Thyroid gland (tissue), 4 donors: Measurements from ENCODE around the gene MLLT1. TPM values are rescaled to one million over a fixed set of nuclear protein-coding genes. Genes with fewer than 3 reads are reported as not detected.

Experiments used
- DNase-seq, 2 donors: peaks; one replicate each; pipeline ENCODE4 v3.0.0-alpha.2; 2019
- H3K27ac ChIP-seq, 3 donors: fragments of 200-600 bp; sonication (generic); 1 replicate in 2 of 3; 2 replicates in 1 of 3; pipeline ENCODE4 v1.5.1; 2016 to 2019; ENCODE audit warnings: mild to moderate bottlenecking in 1 of 3, moderate library complexity in 1 of 3
- H3K27me3 ChIP-seq: fragments of 200-600 bp; sonication (generic); one replicate; pipeline ENCODE4 v1.5.1; 2019
- H3K36me3 ChIP-seq, 2 donors: fragments of 200-600 bp; sonication (generic); one replicate each; pipeline ENCODE4 v1.5.1; 2016 to 2019
- H3K4me1 ChIP-seq, 2 donors: fragments of 200-600 bp; sonication (generic); one replicate each; pipeline ENCODE4 v1.5.1; 2017 to 2019
- H3K4me3 ChIP-seq, 3 donors: fragments of 200-600 bp; sonication (generic); replicated peaks in 1 of 3; 1 replicate in 2 of 3; 2 replicates in 1 of 3; pipeline ENCODE4 v1.5.1; 2016; ENCODE audit warnings: mild to moderate bottlenecking in 1 of 3
- H3K9me3 ChIP-seq: fragments of 200-600 bp; sonication (generic); one replicate; pipeline ENCODE4 v1.5.1; 2017
- CTCF ChIP-seq, 6 experiments: fragments of 200-600 bp in 3 of 6; fragments of 450-650 bp in 3 of 6; sonication (generic) in 3 of 6; IDR thresholded peaks; one replicate each; pipeline ENCODE4 v1.5.1; 2016 to 2019; ENCODE audit warnings: antibody characterized with exemption in 6 of 6, mild to moderate bottlenecking in 2 of 6, inconsistent platforms in 1 of 6, moderate library complexity in 1 of 6
- POLR2A ChIP-seq, 2 donors: fragments of 450-650 bp; IDR thresholded peaks; one replicate each; pipeline ENCODE4 v1.6.1; 2017; ENCODE audit warnings: antibody characterized with exemption in 2 of 2, mild to moderate bottlenecking in 2 of 2, moderate library complexity in 1 of 2
- WGBS, 2 donors: methylation state at CpG; one replicate each; pipeline ENCODE4 v1.1.5; 2017; 5-methylcytosine and 5-hydroxymethylcytosine counted together
- intact Hi-C: fragments of 100-400 bp; cut with DNase I; formaldehyde crosslinking; loops from one replicate; pipeline ENCODE4 v1.15.1; 2023
- total RNA-seq, 4 donors: library from RNA; depleted of rRNA; stranded (reverse); fragments of >200 nt; gene quantifications; one replicate each; pipeline ENCODE4 v1.2.3, GENCODE V29; 2016

The MLLT1 gene
- total RNA-seq, 4 donors from 2014 or later, result 19.2 to 35.0 (median 26.7) TPM

DNA sequence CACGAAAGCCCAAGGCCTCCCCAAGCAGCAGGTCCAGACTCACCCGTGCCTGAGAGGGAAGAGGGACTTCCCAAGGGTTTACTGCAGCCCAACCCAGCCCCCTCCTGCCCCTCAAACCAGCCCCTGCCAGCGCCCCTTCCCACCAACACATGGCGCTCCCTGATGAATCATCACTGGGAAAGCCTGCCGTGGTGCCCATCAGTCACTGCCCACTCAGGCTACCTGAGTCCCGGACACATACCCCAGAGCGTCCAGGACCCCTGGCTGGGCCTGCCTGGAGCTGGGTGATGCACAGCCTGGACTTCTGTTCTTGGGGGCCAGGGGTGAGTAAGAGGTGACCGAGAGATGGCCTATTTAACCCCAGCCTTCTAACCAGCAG lies 60.6 kb downstream of the MLLT1 start:
- H3K4me3 ChIP-seq, result no peak overlapping the region
- H3K9me3 ChIP-seq, result no peaks in the 10 kb centered on the region
- H3K27ac ChIP-seq, result peak overlapping the region in 2 of 3 donors; percentile 9 to 81
- H3K36me3 ChIP-seq, result peaks cover 10 to 16% of the 10 kb centered on the region in 2 donors
- TF ChIP-seq POLR2A (IDR thresholded peaks at IDR 0.05) (no peak), CTCF (IDR thresholded peaks at IDR 0.05) (no peak)
- no peaks in the 10 kb centered on the region for H3K27me3 ChIP-seq
- intact Hi-C loops, result no loop called here
- 89% methylated on average over 4 of the region's 8 CpGs; no CpG with 5 or more reads in 1 of the 2 donors for WGBS, 2 donors
- H3K4me1 ChIP-seq, result peaks cover 47 to 64% of the 10 kb centered on the region in 2 donors
- no peak for DNase-seq

- H3K4me1 ChIP-seq, result peaks cover 41 to 59% of the 10 kb centered on the region in 2 donors
- TF ChIP-seq CTCF (IDR thresholded peaks at IDR 0.05) (peak; percentile 97 to 99 (median 98)), POLR2A (IDR thresholded peaks at IDR 0.05) (no peak)
- intact Hi-C loops, result no loop called here
Measured at GRCh38 chr19:6218491-6219146, 61.2 kb downstream of the MLLT1 start.

GRCh38 chr19:6217752-6218334 lies 61.9 kb downstream of the MLLT1 start:
- Histone ChIP-seq H3K27me3 (no peaks in the 10 kb centered on the region), H3K4me1 (peaks cover 34 to 52% of the 10 kb centered on the region in 2 donors), H3K4me3 (no peak overlapping the region), H3K36me3 (peaks cover 12 to 21% of the 10 kb centered on the region in 2 donors), H3K9me3 (no peaks in the 10 kb centered on the region), H3K27ac (peak overlapping the region; percentile 78 to 89 (median 81))
- WGBS, 2 donors, result 42 to 58% methylated on average over 9 to 13 of the region's 17 CpGs
- no peak for TF ChIP-seq POLR2A (IDR thresholded peaks at IDR 0.05)
- no peak for TF ChIP-seq CTCF (IDR thresholded peaks at IDR 0.05)
- DNase-seq, result peak in 1 of 2 donors; percentile 35
- intact Hi-C loops, result no loop called here

More at GRCh38 chr19:6218491-6219146, 61.2 kb downstream of the MLLT1 start:
- Histone ChIP-seq H3K9me3 (no peaks in the 10 kb centered on the region), H3K4me3 (no peak overlapping the region), H3K36me3 (peaks cover 10 to 16% of the 10 kb centered on the region in 2 donors), H3K27ac (peak overlapping the region; percentile 78 to 89 (median 81)), H3K27me3 (no peaks in the 10 kb centered on the region)
- 8 to 34% methylated on average over 7 to 11 of the region's 18 CpGs for WGBS, 2 donors
- peak; percentile 92 to 97 for DNase-seq

DNA sequence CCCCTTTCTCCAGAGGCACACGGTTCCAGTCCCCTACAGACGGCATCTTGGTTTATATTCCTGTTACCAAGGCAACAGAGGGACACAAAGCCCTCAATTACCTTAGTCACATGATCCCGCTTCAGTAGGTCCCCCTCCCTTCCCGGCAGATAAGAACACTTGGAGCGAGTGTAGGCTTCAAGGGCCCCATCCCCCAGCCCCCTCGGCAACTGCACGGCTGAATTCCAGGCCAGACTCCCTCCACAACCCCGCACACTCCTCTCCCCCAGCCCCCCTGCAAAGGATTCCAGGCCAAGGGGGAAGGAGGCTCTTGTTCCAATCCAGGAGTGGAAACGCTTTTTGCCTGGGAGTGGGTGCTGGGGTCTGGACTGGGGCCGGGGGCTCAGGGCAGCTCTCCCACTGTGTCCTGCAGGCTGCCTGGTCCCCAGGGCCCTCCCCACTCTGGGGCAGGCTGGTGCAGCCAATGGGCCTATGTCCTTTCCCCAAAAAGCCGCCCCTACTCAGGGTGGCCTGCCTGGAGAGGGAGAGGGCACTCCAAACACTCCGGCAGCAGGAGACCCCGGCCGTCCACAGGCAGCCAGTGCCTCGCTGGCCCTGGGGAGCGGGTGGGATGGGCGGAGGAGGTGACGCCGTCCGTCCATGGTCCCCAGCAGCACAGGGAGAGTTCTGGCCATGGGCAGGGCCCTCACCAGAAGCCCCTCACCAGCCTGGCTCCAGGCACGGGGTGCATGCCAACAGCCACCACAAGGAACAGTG lies 62.6 kb downstream of the MLLT1 start:
- H3K27ac ChIP-seq, result peak overlapping the region; percentile 78 to 89 (median 81)

More for the DNA sequence above, 62.6 kb downstream of the MLLT1 start:
- Histone ChIP-seq H3K4me3 (no peak overlapping the region), H3K27me3 (no peaks in the 10 kb centered on the region), H3K4me1 (peaks cover 32 to 50% of the 10 kb centered on the region in 2 donors), H3K9me3 (no peaks in the 10 kb centered on the region), H3K36me3 (peaks cover 17 to 23% of the 10 kb centered on the region in 2 donors)
- WGBS, 2 donors, result 19 to 47% methylated on average over 11 to 14 of the region's 21 CpGs
- intact Hi-C loops, result no loop called here
- TF ChIP-seq POLR2A (IDR thresholded peaks at IDR 0.05) (no peak), CTCF (IDR thresholded peaks at IDR 0.05) (peak in 1 of 6 experiments; percentile 16)
- peak; percentile 95 to 97 for DNase-seq
